H1 (cell line): ENCODE data around the gene PTX4. TPM values are rescaled to one million over a fixed set of nuclear protein-coding genes. Genes with fewer than 3 reads are reported as not detected.

ENCODE experiments used
- CTCF ChIA-PET: fragments of 300-600 bp; sonication (Branson Sonifier 250); formaldehyde crosslinking; loops from one replicate; lab custom pipeline; 2021; ENCODE audit not compliant: partially characterized antibody; lab: Charles Lee
- POLR2A ChIA-PET: fragments of 300-600 bp; sonication (Branson Sonifier 250); formaldehyde crosslinking; loops from one replicate; lab custom pipeline; 2021; ENCODE audit warnings: inconsistent platforms; ENCODE audit not compliant: partially characterized antibody; lab: Charles Lee
- DNase-seq, 2 experiments: peaks; one replicate each; pipeline versions ENCODE4 v3.0.0 to v3.0.0-alpha.2; 2010 to 2022; ENCODE audit warnings: low spot score in 2 of 2, low read depth in 1 of 2, mixed read lengths in 1 of 2
- FAIRE-seq: peaks from 2 replicates; lab custom pipeline; 2011; peaks lifted over from hg19 to GRCh38; lab: Jason Lieb, UNC
- H2AFZ ChIP-seq: 2 replicates; pipeline ENCODE4 v1.8.1; 2012; ENCODE audit warnings: low read length, inconsistent platforms
- H2AK5ac ChIP-seq: 2 replicates; pipeline ENCODE4 v1.6.1; 2013; ENCODE audit warnings: low read depth, low read length
- H2BK120ac ChIP-seq: replicated peaks from 2 replicates; pipeline ENCODE3; 2013; ENCODE audit warnings: low read depth, low read length, inconsistent platforms
- H2BK12ac ChIP-seq: 2 replicates; pipeline ENCODE4 v1.6.1; 2013; ENCODE audit warnings: low read depth, low read length
- H2BK15ac ChIP-seq: 2 replicates; pipeline ENCODE4 v1.6.1; 2013; ENCODE audit warnings: low read length
- H2BK20ac ChIP-seq: 2 replicates; pipeline ENCODE4 v1.6.1; 2013; ENCODE audit warnings: low read length
- H2BK5ac ChIP-seq: 2 replicates; pipeline ENCODE4 v1.6.1; 2013; ENCODE audit warnings: low read depth, low read length
- H3K14ac ChIP-seq: 2 replicates; pipeline ENCODE4 v1.6.1; 2013; ENCODE audit warnings: inconsistent platforms; ENCODE audit not compliant: insufficient read length
- H3K18ac ChIP-seq: 2 replicates; pipeline ENCODE4 v1.6.1; 2013; ENCODE audit warnings: low read length; ENCODE audit errors: extremely low read depth
- H3K23ac ChIP-seq: 2 replicates; pipeline ENCODE4 v1.6.1; 2013; ENCODE audit warnings: inconsistent platforms; ENCODE audit not compliant: insufficient read length
- H3K23me2 ChIP-seq: 2 replicates; pipeline ENCODE4 v1.6.1; 2013; ENCODE audit warnings: low read depth, low read length
- H3K27ac ChIP-seq: 2 replicates; pipeline ENCODE4 v1.6.1; 2011; ENCODE audit warnings: low read depth, low read length, inconsistent platforms
- H3K27me3 ChIP-seq, 4 experiments: replicated peaks in 1 of 4; 1 replicate in 1 of 4; 2 replicates in 3 of 4; pipeline versions ENCODE4 v1.6.1 to v1.8.1; 2011 to 2013; ENCODE audit warnings: low read length in 3 of 4, mild to moderate bottlenecking in 3 of 4, inconsistent platforms in 2 of 4, mixed read lengths in 2 of 4, moderate library complexity in 1 of 4; ENCODE audit not compliant: control insufficient read depth in 3 of 4, insufficient read depth in 3 of 4; ENCODE audit errors: extremely low read depth in 1 of 4
- H3K36me3 ChIP-seq, 4 experiments: 2 replicates each; pipeline versions ENCODE4 v1.6.1 to v1.8.1; 2011 to 2013; ENCODE audit warnings: mild to moderate bottlenecking in 4 of 4, low read length in 3 of 4, moderate library complexity in 2 of 4, control low read depth in 1 of 4, inconsistent platforms in 1 of 4; ENCODE audit not compliant: insufficient read depth in 4 of 4, control insufficient read depth in 2 of 4
- H3K4ac ChIP-seq: replicated peaks from 2 replicates; pipeline ENCODE3; 2013; ENCODE audit warnings: low read length, low read depth, mixed read lengths, inconsistent platforms; ENCODE audit not compliant: insufficient read length
- H3K4me1 ChIP-seq, 4 experiments: replicated peaks in 1 of 4; 1 replicate in 1 of 4; 2 replicates in 3 of 4; pipeline versions ENCODE4 v1.6.1 to v1.8.1; 2011 to 2013; ENCODE audit warnings: low read length in 3 of 4, inconsistent platforms in 2 of 4, mixed read lengths in 1 of 4; ENCODE audit not compliant: insufficient read depth in 4 of 4, control insufficient read depth in 3 of 4
- H3K4me2 ChIP-seq, 2 experiments: 2 replicates each; pipeline versions ENCODE4 v1.6.1 to v1.8.1; 2011 to 2013; ENCODE audit warnings: low read depth in 2 of 2, low read length in 2 of 2, control low read depth in 1 of 2, inconsistent platforms in 1 of 2, mild to moderate bottlenecking in 1 of 2; ENCODE audit not compliant: insufficient read depth in 1 of 2
- H3K4me3 ChIP-seq, 4 experiments: fragments of 200-600, 300-600 bp in 1 of 4; sonication (generic), shearing (Covaris generic), sonication (Bioruptor Twin) in 1 of 4; 2 replicates each; pipeline versions ENCODE4 v1.5.1 to v1.8.1; 2011 to 2016; ENCODE audit warnings: low read length in 4 of 4, low read depth in 3 of 4, control low read depth in 2 of 4, inconsistent platforms in 2 of 4, mild to moderate bottlenecking in 2 of 4, mixed read lengths in 1 of 4, moderate library complexity in 1 of 4; ENCODE audit not compliant: insufficient read depth in 2 of 4; ENCODE audit errors: extremely low read depth in 1 of 4
- H3K56ac ChIP-seq: replicated peaks from 2 replicates; pipeline ENCODE3; 2013; ENCODE audit warnings: low read depth, mild to moderate bottlenecking, mixed read lengths, low read length, inconsistent platforms; ENCODE audit not compliant: insufficient read length
- H3K79me1 ChIP-seq: 2 replicates; pipeline ENCODE4 v1.6.1; 2013; ENCODE audit warnings: low read depth, low read length, control low read depth
- H3K79me2 ChIP-seq, 2 experiments: 2 replicates each; pipeline versions ENCODE4 v1.6.1 to v1.8.1; 2012 to 2013; ENCODE audit warnings: low read length in 2 of 2, mild to moderate bottlenecking in 2 of 2, inconsistent platforms in 1 of 2; ENCODE audit not compliant: insufficient read depth in 2 of 2, control insufficient read depth in 1 of 2
- H3K9ac ChIP-seq, 4 experiments: replicated peaks in 1 of 4; 1 replicate in 1 of 4; 2 replicates in 3 of 4; pipeline versions ENCODE4 v1.6.1 to v1.8.1; 2011 to 2013; ENCODE audit warnings: low read depth in 3 of 4, low read length in 3 of 4, control low read depth in 2 of 4, mild to moderate bottlenecking in 2 of 4, moderate library complexity in 2 of 4, inconsistent platforms in 1 of 4; ENCODE audit errors: extremely low read depth in 1 of 4
- H3K9me3 ChIP-seq, 2 experiments: 2 replicates each; pipeline versions ENCODE4 v1.6.1 to v1.8.1; 2012 to 2013; ENCODE audit warnings: mild to moderate bottlenecking in 2 of 2, moderate library complexity in 2 of 2, control low read depth in 1 of 2, inconsistent platforms in 1 of 2, low read depth in 1 of 2, low read length in 1 of 2, mixed read lengths in 1 of 2; ENCODE audit not compliant: insufficient read depth in 2 of 2
- H4K20me1 ChIP-seq, 2 experiments: replicated peaks in 1 of 2; 2 replicates each; pipeline versions ENCODE3 to v1.8.1; 2011 to 2013; ENCODE audit warnings: inconsistent platforms in 2 of 2, low read length in 2 of 2, mild to moderate bottlenecking in 1 of 2; ENCODE audit not compliant: insufficient read depth in 2 of 2, control insufficient read depth in 1 of 2
- H4K5ac ChIP-seq: 2 replicates; pipeline ENCODE4 v1.6.1; 2013; ENCODE audit warnings: low read length, low read depth, mixed read lengths, inconsistent platforms; ENCODE audit not compliant: insufficient read length
- H4K8ac ChIP-seq: 2 replicates; pipeline ENCODE4 v1.8.0; 2013; ENCODE audit warnings: mild to moderate bottlenecking, moderate library complexity, low read length, inconsistent platforms; ENCODE audit not compliant: insufficient read depth; ENCODE audit errors: extremely low read depth
- H4K91ac ChIP-seq: replicated peaks from 2 replicates; pipeline ENCODE3; 2013; ENCODE audit warnings: low read length, mixed read lengths, inconsistent platforms; ENCODE audit not compliant: insufficient read length
- ATF3 ChIP-seq: IDR thresholded peaks from 2 replicates; pipeline ENCODE4 v1.6.1; 2011; ENCODE audit warnings: low read depth, mild to moderate bottlenecking, low read length; ENCODE audit not compliant: insufficient read depth
- BRCA1 ChIP-seq: IDR thresholded peaks from 2 replicates; pipeline ENCODE4 v1.6.1; 2012; ENCODE audit warnings: low read depth, low read length, improper control_type of control experiment
- EGR1 ChIP-seq: IDR thresholded peaks from 2 replicates; pipeline ENCODE4 v1.6.1; 2011; ENCODE audit warnings: low read depth, low read length, borderline replicate concordance
- EP300 ChIP-seq, 2 experiments: IDR thresholded peaks; 1 replicate in 1 of 2; 2 replicates in 1 of 2; pipeline ENCODE4 v1.6.1; 2011 to 2012; ENCODE audit warnings: low read depth in 2 of 2, low read length in 2 of 2, mild to moderate bottlenecking in 2 of 2, borderline replicate concordance in 1 of 2, inconsistent platforms in 1 of 2, moderate library complexity in 1 of 2
- FOSL1 ChIP-seq: IDR thresholded peaks from 2 replicates; pipeline ENCODE4 v1.6.1; 2011; ENCODE audit warnings: mild to moderate bottlenecking, low read depth, low read length, moderate library complexity; ENCODE audit not compliant: insufficient read depth
- GABPA ChIP-seq: IDR thresholded peaks from 2 replicates; pipeline ENCODE4 v1.6.1; 2011; ENCODE audit warnings: mild to moderate bottlenecking, low read length, moderate library complexity, borderline replicate concordance; ENCODE audit not compliant: insufficient read depth
- KDM5A ChIP-seq: fragments of 200-600 bp; IDR thresholded peaks from 2 replicates; pipeline ENCODE4 v1.7.1; 2012; ENCODE audit warnings: mild to moderate bottlenecking, low read length, inconsistent platforms, mixed read lengths
- MAX ChIP-seq: IDR thresholded peaks from 2 replicates; pipeline ENCODE4 v1.6.1; 2012; ENCODE audit warnings: inconsistent platforms
- POLR2AphosphoS5 ChIP-seq: IDR thresholded peaks from 2 replicates; pipeline ENCODE4 v1.6.1; 2011; ENCODE audit warnings: low read depth, low read length
- SIN3A ChIP-seq, 2 experiments: IDR thresholded peaks in 1 of 2; conservative IDR thresholded peaks in 1 of 2; 2 replicates each; pipeline ENCODE4 v1.6.1; 2011 to 2012; ENCODE audit warnings: low read length in 2 of 2, improper control_type of control experiment in 1 of 2, low read depth in 1 of 2, mild to moderate bottlenecking in 1 of 2
- SIRT6 ChIP-seq: IDR thresholded peaks from one replicate; pipeline ENCODE4 v1.7.1; 2012; ENCODE audit warnings: low read length, inconsistent platforms
- SP2 ChIP-seq: IDR thresholded peaks from 2 replicates; pipeline ENCODE4 v1.6.1; 2012; ENCODE audit warnings: mild to moderate bottlenecking, low read length, inconsistent platforms
- SUZ12 ChIP-seq: fragments of 200-600 bp; sonication (generic); IDR thresholded peaks from 2 replicates; pipeline ENCODE4 v1.6.1; 2012; ENCODE audit warnings: mild to moderate bottlenecking, inconsistent platforms, low read length, moderate library complexity, mixed read lengths
- WGBS, 2 experiments: shearing (Covaris generic) in 1 of 2; methylation state at CpG; one replicate each; pipeline versions ENCODE4 v1.1.6 to v1.1.7; 2013 to 2015; ENCODE audit warnings: low lambda C conversion rate in 2 of 2, mixed read lengths in 2 of 2, inconsistent platforms in 1 of 2, low coverage in 1 of 2, missing lambda C conversion rate in 1 of 2; ENCODE audit not compliant: insufficient replicate concordance in 2 of 2, insufficient coverage in 1 of 2, insufficient read length in 1 of 2; ENCODE audit errors: extremely low coverage in 1 of 2, missing lambda C conversion rate in 1 of 2; 5-methylcytosine and 5-hydroxymethylcytosine counted together
- polyA plus RNA-seq, 7 experiments: library from polyadenylated mRNA; depleted of rRNA in 3 of 7; stranded (reverse) in 5 of 7; unstranded in 2 of 7; fragments of >200 nt in 5 of 7; fragments of 200-250 nt in 2 of 7; gene quantifications; 1 replicate in 5 of 7; 2 replicates in 1 of 7; 4 replicates in 1 of 7; pipeline versions ENCODE4 v1.2.1 to v1.2.3, GENCODE V29; 2011 to 2013; ENCODE audit warnings: missing spikeins in 2 of 7, mixed read lengths in 2 of 7
- total RNA-seq: library from RNA; stranded (reverse); fragmentation: NEBNext Ultra II Directional; extraction: Animal tissue kit (Norgen Biotek cat#: 25700); gene quantifications from 2 replicates; pipeline ENCODE4 v1.2.1, GENCODE V29; 2021

The PTX4 gene
- total and polyA plus RNA-seq, 2 of the 8 experiments (the other 6 are each of a cell fraction or from before 2014, with no cell fraction given): not detected

- no peaks in the 10 kb centered on the region for H3K9me3 ChIP-seq
- no peak overlapping the region for H2AK5ac ChIP-seq
- H4K8ac ChIP-seq: no peak overlapping the region
- no peaks in the 10 kb centered on the region for H3K79me1 ChIP-seq
- H3K23ac ChIP-seq: no peak overlapping the region
- H4K5ac ChIP-seq: no peak overlapping the region
- no peaks in the 10 kb centered on the region for H3K27me3 ChIP-seq
- no peak overlapping the region for H3K4me2 ChIP-seq
- H4K91ac ChIP-seq: no peak overlapping the region
- H3K4ac ChIP-seq: no peak overlapping the region
- no peak overlapping the region for H3K56ac ChIP-seq
- H2BK20ac ChIP-seq: no peak overlapping the region
- H2BK5ac ChIP-seq: no peak overlapping the region
- H2BK15ac ChIP-seq: no peak overlapping the region
- H4K20me1 ChIP-seq: peaks cover 2 to 5% of the 10 kb centered on the region in 2 experiments
- H2BK120ac ChIP-seq: no peak overlapping the region
- H3K9ac ChIP-seq: no peak overlapping the region
- FAIRE-seq: no peak
- H3K23me2 ChIP-seq: no peaks in the 10 kb centered on the region
- H3K18ac ChIP-seq: no peak overlapping the region
- H3K4me3 ChIP-seq: no peak overlapping the region
- CTCF ChIA-PET: interaction anchor here (1.3 to 3.2 kb wide), 2 partner anchors 10 to 18 kb away, joined by 3 to 11 read pairs; no protein-coding TSS in a partner anchor
- no peaks in the 10 kb centered on the region; a peak in 2 of 8 replicates for H3K36me3 ChIP-seq
- H2AFZ ChIP-seq: no peak overlapping the region
- POLR2A ChIA-PET: no interaction called here
- H2BK12ac ChIP-seq: no peak overlapping the region
- no peak overlapping the region for H3K14ac ChIP-seq
- no peak for DNase-seq
- no peaks in the 10 kb centered on the region; a peak in 1 of 7 replicates for H3K4me1 ChIP-seq
- WGBS, 2 experiments: 96% methylated on average over 26 of the region's 29 CpGs; no CpG with 5 or more reads in 1 of the 2 experiments
- H3K79me2 ChIP-seq: no peaks in the 10 kb centered on the region
- H3K27ac ChIP-seq: no peak overlapping the region
- no peak for TF ChIP-seq SIN3A (conservative IDR thresholded peaks at IDR 0.05 in 1 of 2, IDR thresholded peaks at IDR 0.05 in 1 of 2; ENCODE audit: low read depth in 1 of 2, low read length in 2 of 2)
- TF ChIP-seq SIRT6: no peak
- TF ChIP-seq KDM5A: no peak
- TF ChIP-seq EGR1: no peak
- TF ChIP-seq EP300 (IDR thresholded peaks at IDR 0.05; ENCODE audit: borderline replicate concordance in 1 of 2, low read depth in 2 of 2, low read length in 2 of 2): no peak
- no peak for TF ChIP-seq MAX
- TF ChIP-seq GABPA: no peak
- TF ChIP-seq POLR2AphosphoS5: no peak
- TF ChIP-seq FOSL1: no peak
- no peak for TF ChIP-seq SP2
- no peak for TF ChIP-seq BRCA1
- TF ChIP-seq SUZ12: no peak
- no peak for TF ChIP-seq ATF3
These were observed 40.3 kb upstream of the PTX4 start for GRCh38 chr16:1528921-1529537.
